Thyroid gland (tissue), 4 donors: ENCODE measurements around the gene KRT8.

Experiments
- CTCF ChIP-seq, 6 experiments: fragments of 200-600 bp in 3 of 6; fragments of 450-650 bp in 3 of 6; sonication (generic) in 3 of 6; IDR thresholded peaks; one replicate each; pipeline ENCODE4 v1.5.1; 2016 to 2019; ENCODE audit warnings: antibody characterized with exemption in 6 of 6, mild to moderate bottlenecking in 2 of 6, inconsistent platforms in 1 of 6, moderate library complexity in 1 of 6
- POLR2A ChIP-seq, 2 donors: fragments of 450-650 bp; IDR thresholded peaks; one replicate each; pipeline ENCODE4 v1.6.1; 2017; ENCODE audit warnings: antibody characterized with exemption in 2 of 2, mild to moderate bottlenecking in 2 of 2, moderate library complexity in 1 of 2

DNA sequence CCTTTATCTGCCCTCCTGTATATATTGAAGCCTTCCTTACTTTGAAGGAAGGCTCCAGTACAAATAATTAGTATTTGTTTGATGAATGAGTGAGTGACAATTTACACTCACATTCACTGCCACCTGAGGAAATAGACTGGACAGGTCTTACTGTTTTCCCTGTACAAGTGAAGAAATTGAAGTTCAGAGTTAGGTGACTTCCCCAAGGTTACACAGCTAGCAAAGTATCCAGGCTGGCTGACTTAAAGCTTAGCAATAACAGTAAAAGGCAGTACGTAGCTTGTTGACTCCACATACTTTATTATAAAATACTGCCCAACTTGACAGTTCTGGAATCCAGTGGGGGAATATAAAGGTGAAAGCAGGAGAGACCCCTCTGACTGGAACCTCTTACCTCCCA, 41.5 kb upstream of the KRT8 start:
- TF ChIP-seq CTCF (IDR thresholded peaks at IDR 0.05) (no peak), POLR2A (IDR thresholded peaks at IDR 0.05) (no peak)
